ENCODE results near the gene STX16.

DNA sequence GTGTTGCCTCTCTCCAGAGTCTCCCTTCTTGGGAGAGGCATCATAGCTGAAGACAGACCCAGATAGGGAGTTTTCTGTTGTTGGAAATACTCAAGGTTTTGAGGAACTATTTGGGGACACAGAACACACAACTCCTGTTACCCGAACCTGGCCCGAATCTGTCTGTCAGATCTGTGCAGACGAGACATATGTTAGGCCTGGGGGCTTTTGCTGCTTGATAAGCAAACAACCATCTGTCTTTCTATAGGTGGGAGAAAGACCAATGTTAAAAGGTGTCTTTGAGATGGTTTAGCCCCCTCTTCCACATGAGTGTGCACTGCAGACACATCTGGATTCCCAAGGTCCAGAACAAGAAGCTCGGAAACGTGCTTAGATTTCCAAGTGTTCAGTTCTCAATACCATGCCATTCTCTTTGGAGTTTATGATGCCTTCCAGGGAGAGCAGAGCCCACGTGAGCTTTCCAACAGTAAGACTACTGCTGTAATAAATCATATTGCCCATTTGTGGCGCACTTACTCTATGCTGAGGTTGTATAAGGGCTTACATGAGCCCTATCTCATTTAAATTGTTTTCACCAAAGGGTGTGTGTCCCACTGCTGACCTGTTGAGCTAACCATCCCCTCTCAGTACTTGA lies 3.8 kb upstream of the STX16 start:
- no peak for TF ChIP-seq ZFP3 (CRISPR knock-in tag; IDR thresholded peaks at IDR 0.05)
- TF ChIP-seq, protein P1, sequence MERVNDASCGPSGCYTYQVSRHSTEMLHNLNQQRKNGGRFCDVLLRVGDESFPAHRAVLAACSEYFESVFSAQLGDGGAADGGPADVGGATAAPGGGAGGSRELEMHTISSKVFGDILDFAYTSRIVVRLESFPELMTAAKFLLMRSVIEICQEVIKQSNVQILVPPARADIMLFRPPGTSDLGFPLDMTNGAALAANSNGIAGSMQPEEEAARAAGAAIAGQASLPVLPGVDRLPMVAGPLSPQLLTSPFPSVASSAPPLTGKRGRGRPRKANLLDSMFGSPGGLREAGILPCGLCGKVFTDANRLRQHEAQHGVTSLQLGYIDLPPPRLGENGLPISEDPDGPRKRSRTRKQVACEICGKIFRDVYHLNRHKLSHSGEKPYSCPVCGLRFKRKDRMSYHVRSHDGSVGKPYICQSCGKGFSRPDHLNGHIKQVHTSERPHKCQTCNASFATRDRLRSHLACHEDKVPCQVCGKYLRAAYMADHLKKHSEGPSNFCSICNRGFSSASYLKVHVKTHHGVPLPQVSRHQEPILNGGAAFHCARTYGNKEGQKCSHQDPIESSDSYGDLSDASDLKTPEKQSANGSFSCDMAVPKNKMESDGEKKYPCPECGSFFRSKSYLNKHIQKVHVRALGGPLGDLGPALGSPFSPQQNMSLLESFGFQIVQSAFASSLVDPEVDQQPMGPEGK (CRISPR knock-in tag; IDR thresholded peaks at IDR 0.05; ENCODE audit: borderline replicate concordance), result no peak
- no peak for TF ChIP-seq ZNF70 (CRISPR knock-in tag; IDR thresholded peaks at IDR 0.05)
- TF ChIP-seq SNAI2 (CRISPR knock-in tag; IDR thresholded peaks at IDR 0.05), result no peak
- TF ChIP-seq, protein P2, sequence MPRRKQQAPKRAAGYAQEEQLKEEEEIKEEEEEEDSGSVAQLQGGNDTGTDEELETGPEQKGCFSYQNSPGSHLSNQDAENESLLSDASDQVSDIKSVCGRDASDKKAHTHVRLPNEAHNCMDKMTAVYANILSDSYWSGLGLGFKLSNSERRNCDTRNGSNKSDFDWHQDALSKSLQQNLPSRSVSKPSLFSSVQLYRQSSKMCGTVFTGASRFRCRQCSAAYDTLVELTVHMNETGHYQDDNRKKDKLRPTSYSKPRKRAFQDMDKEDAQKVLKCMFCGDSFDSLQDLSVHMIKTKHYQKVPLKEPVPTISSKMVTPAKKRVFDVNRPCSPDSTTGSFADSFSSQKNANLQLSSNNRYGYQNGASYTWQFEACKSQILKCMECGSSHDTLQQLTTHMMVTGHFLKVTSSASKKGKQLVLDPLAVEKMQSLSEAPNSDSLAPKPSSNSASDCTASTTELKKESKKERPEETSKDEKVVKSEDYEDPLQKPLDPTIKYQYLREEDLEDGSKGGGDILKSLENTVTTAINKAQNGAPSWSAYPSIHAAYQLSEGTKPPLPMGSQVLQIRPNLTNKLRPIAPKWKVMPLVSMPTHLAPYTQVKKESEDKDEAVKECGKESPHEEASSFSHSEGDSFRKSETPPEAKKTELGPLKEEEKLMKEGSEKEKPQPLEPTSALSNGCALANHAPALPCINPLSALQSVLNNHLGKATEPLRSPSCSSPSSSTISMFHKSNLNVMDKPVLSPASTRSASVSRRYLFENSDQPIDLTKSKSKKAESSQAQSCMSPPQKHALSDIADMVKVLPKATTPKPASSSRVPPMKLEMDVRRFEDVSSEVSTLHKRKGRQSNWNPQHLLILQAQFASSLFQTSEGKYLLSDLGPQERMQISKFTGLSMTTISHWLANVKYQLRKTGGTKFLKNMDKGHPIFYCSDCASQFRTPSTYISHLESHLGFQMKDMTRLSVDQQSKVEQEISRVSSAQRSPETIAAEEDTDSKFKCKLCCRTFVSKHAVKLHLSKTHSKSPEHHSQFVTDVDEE (CRISPR knock-in tag; IDR thresholded peaks at IDR 0.05), result no peak
- TF ChIP-seq, protein P3, sequence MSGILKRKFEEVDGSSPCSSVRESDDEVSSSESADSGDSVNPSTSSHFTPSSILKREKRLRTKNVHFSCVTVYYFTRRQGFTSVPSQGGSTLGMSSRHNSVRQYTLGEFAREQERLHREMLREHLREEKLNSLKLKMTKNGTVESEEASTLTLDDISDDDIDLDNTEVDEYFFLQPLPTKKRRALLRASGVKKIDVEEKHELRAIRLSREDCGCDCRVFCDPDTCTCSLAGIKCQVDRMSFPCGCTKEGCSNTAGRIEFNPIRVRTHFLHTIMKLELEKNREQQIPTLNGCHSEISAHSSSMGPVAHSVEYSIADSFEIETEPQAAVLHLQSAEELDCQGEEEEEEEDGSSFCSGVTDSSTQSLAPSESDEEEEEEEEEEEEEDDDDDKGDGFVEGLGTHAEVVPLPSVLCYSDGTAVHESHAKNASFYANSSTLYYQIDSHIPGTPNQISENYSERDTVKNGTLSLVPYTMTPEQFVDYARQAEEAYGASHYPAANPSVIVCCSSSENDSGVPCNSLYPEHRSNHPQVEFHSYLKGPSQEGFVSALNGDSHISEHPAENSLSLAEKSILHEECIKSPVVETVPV (CRISPR knock-in tag; IDR thresholded peaks at IDR 0.05), result no peak
- TF ChIP-seq RARB (CRISPR knock-in tag; IDR thresholded peaks at IDR 0.05), result no peak
- TF ChIP-seq BACH2 (CRISPR knock-in tag; IDR thresholded peaks at IDR 0.05; ENCODE audit: borderline replicate concordance), result no peak
- TF ChIP-seq ZC3H10 (CRISPR knock-in tag; IDR thresholded peaks at IDR 0.05), result no peak
- TF ChIP-seq PPARA (CRISPR knock-in tag; IDR thresholded peaks at IDR 0.05; ENCODE audit: borderline replicate concordance), result no peak
- no peak for TF ChIP-seq ISL1 (CRISPR knock-in tag; IDR thresholded peaks at IDR 0.05)
- TF ChIP-seq TOX (CRISPR knock-in tag; IDR thresholded peaks at IDR 0.05; ENCODE audit: borderline replicate concordance), result no peak
- no peak for TF ChIP-seq TCF4 (CRISPR knock-in tag; IDR thresholded peaks at IDR 0.05; ENCODE audit: borderline replicate concordance)
- no peak for TF ChIP-seq ESRRG (CRISPR knock-in tag; IDR thresholded peaks at IDR 0.05)

Data from SK-N-SH treated with all-trans-retinoic acid at 6 μM for 48 hours (cell line).